HepG2 (cell line): ENCODE measurements around the gene TNNI3K. TPM values are rescaled to one million over a fixed set of nuclear protein-coding genes. Genes with fewer than 3 reads are reported as not detected.

Source experiments
- ATAC-seq: fragments of 200-7000 bp; cut with Tn5 transposase; 3 replicates; pipeline ENCODE4 v1.9.1; 2020; ENCODE audit warnings: mild to moderate bottlenecking, moderate library complexity
- BruUV-seq: library from RNA; stranded (reverse); fragments of 400-500 nt; replicated peaks from 2 replicates; lab custom pipeline; 2021; lab: Mats Ljungman, UMichigan
- CTCF ChIA-PET: fragments of 300-600 bp; formaldehyde crosslinking; extraction: SDS; loops from one replicate; lab custom pipeline; 2021; ENCODE audit warnings: low total read pairs, inconsistent platforms, low intra/inter-chr PET ratio; lab: Yijun Ruan, JAX
- POLR2A ChIA-PET: fragments of 350-600 bp; sonication (Branson Sonifier 250); formaldehyde crosslinking; loops from one replicate; lab custom pipeline; 2020; ENCODE audit warnings: antibody characterized with exemption, inconsistent platforms; lab: Yijun Ruan, JAX
- DNase-seq: peaks from one replicate; pipeline ENCODE4 v3.0.0-alpha.2; 2015; ENCODE audit warnings: low spot score
- FAIRE-seq: peaks from 3 replicates; lab custom pipeline; 2011; peaks lifted over from hg19 to GRCh38; lab: Jason Lieb, UNC
- H2AFZ ChIP-seq: one replicate; pipeline ENCODE4 v1.6.1; 2011; ENCODE audit warnings: low read length, inconsistent platforms
- H3K27ac ChIP-seq: fragments of 300-600 bp; 3 replicates; pipeline ENCODE4 v1.8.0; 2011; ENCODE audit warnings: mixed run types, mild to moderate bottlenecking, mixed read lengths, low read length, inconsistent platforms; ENCODE audit not compliant: insufficient read depth; ENCODE audit errors: extremely low read length
- H3K27me3 ChIP-seq, 2 experiments: fragments of 200-600 bp in 1 of 2; 2 replicates in 1 of 2; 3 replicates in 1 of 2; pipeline versions ENCODE4 v1.6.0 to v1.8.0; 2011; ENCODE audit warnings: low read length in 2 of 2, mild to moderate bottlenecking in 2 of 2, moderate library complexity in 2 of 2, inconsistent platforms in 1 of 2; ENCODE audit not compliant: insufficient read depth in 2 of 2, control insufficient read depth in 1 of 2
- H3K36me3 ChIP-seq, 2 experiments: fragments of 200-600 bp in 1 of 2; replicated peaks in 1 of 2; 2 replicates in 1 of 2; 3 replicates in 1 of 2; pipeline versions ENCODE4 v1.5.1 to v1.8.0; 2011; ENCODE audit warnings: low read length in 2 of 2, inconsistent platforms in 1 of 2; ENCODE audit not compliant: insufficient read depth in 2 of 2, control insufficient read depth in 1 of 2
- H3K4me1 ChIP-seq: 2 replicates; pipeline ENCODE4 v1.5.1; 2012; ENCODE audit warnings: low read length, inconsistent platforms; ENCODE audit not compliant: insufficient read depth
- H3K4me2 ChIP-seq: 2 replicates; pipeline ENCODE4 v1.6.0; 2011; ENCODE audit warnings: low read depth, low read length, inconsistent platforms
- H3K4me3 ChIP-seq, 3 experiments: fragments of 200-600 bp in 1 of 3; sonication (generic), shearing (Covaris generic) in 1 of 3; replicated peaks in 1 of 3; 2 replicates each; pipeline ENCODE4 v1.5.1; 2011 to 2016; ENCODE audit warnings: low read length in 3 of 3, inconsistent platforms in 2 of 3, low read depth in 2 of 3, mild to moderate bottlenecking in 2 of 3, control low read depth in 1 of 3, mixed read lengths in 1 of 3; ENCODE audit not compliant: insufficient read depth in 1 of 3
- H3K79me2 ChIP-seq: one replicate; pipeline ENCODE4 v1.6.1; 2011; ENCODE audit warnings: low read length, inconsistent platforms; ENCODE audit not compliant: insufficient read depth
- H3K9ac ChIP-seq: 2 replicates; pipeline ENCODE4 v1.6.0; 2011; ENCODE audit warnings: mild to moderate bottlenecking, low read depth, low read length, inconsistent platforms; ENCODE audit not compliant: insufficient read depth
- H3K9me3 ChIP-seq: 2 replicates; pipeline ENCODE4 v1.5.1; 2012; ENCODE audit warnings: mild to moderate bottlenecking, low read length
- H4K20me1 ChIP-seq: 2 replicates; pipeline ENCODE4 v1.6.0; 2011; ENCODE audit warnings: inconsistent platforms, mild to moderate bottlenecking, low read length, moderate library complexity; ENCODE audit not compliant: insufficient read depth
- CHD4 ChIP-seq: fragments of 200-600 bp; sonication (generic); IDR thresholded peaks from 2 replicates; pipeline ENCODE4 v1.7.0; 2017; ENCODE audit warnings: mild to moderate bottlenecking, low read length, borderline replicate concordance
- DPF2 ChIP-seq: sonication (generic); formaldehyde crosslinking; IDR thresholded peaks from 2 replicates; pipeline ENCODE4 v1.4.0; 2020; ENCODE audit warnings: mild to moderate bottlenecking, low read depth, missing genetic modification reagents, borderline replicate concordance
- ISL2 ChIP-seq: sonication (generic); formaldehyde crosslinking; IDR thresholded peaks from 2 replicates; pipeline ENCODE4 v1.5.0; 2020; ENCODE audit warnings: missing genetic modification reagents
- NFKB2 ChIP-seq: sonication (generic); formaldehyde crosslinking; IDR thresholded peaks from 2 replicates; pipeline ENCODE4 v1.4.0; 2020; ENCODE audit warnings: missing genetic modification reagents, borderline replicate concordance
- RBAK ChIP-seq: sonication (generic); formaldehyde crosslinking; IDR thresholded peaks from 2 replicates; pipeline ENCODE4 v1.5.1; 2020; ENCODE audit warnings: mild to moderate bottlenecking, missing genetic modification reagents
- REXO4 ChIP-seq: sonication (generic); formaldehyde crosslinking; IDR thresholded peaks from 2 replicates; pipeline ENCODE4 v1.8.0; 2022; ENCODE audit warnings: missing genetic modification reagents, mild to moderate bottlenecking, borderline replicate concordance
- SP1 ChIP-seq, 2 experiments: fragments of 450-650 bp in 1 of 2; sonication (generic) in 1 of 2; formaldehyde crosslinking in 1 of 2; IDR thresholded peaks; 2 replicates each; pipeline versions ENCODE4 v1.4.0 to v1.6.1; 2016 to 2020; ENCODE audit warnings: missing genetic modification reagents in 1 of 2
- SP4 ChIP-seq: sonication (generic); formaldehyde crosslinking; IDR thresholded peaks from 2 replicates; pipeline ENCODE4 v1.8.1; 2023; ENCODE audit warnings: mild to moderate bottlenecking, missing genetic modification reagents
- TBX2 ChIP-seq: sonication (generic); formaldehyde crosslinking; IDR thresholded peaks from 2 replicates; pipeline ENCODE4 v1.5.0; 2020; ENCODE audit warnings: missing genetic modification reagents, mild to moderate bottlenecking, borderline replicate concordance
- ZNF615 ChIP-seq: sonication (generic); formaldehyde crosslinking; IDR thresholded peaks from 2 replicates; pipeline ENCODE4 v1.5.0; 2020; ENCODE audit warnings: mild to moderate bottlenecking, missing genetic modification reagents, borderline replicate concordance
- ZNF724P ChIP-seq: sonication (generic); formaldehyde crosslinking; IDR thresholded peaks from 2 replicates; pipeline ENCODE4 v1.8.0; 2022; ENCODE audit warnings: missing genetic modification reagents, borderline replicate concordance
- WGBS: methylation state at CpG from one replicate; pipeline ENCODE4 v1.1.6; 2017; ENCODE audit warnings: low lambda C conversion rate; 5-methylcytosine and 5-hydroxymethylcytosine counted together
- in situ Hi-C: cut with HindIII; loops from 2 replicates; pipeline ENCODE4 v1.10.0; 2017; ENCODE audit warnings: low pct_unique_long_range_greater_than_20kb; ENCODE audit not compliant: extremely low pct_ligation_motif_present
- intact Hi-C: fragments of 100-400 bp; cut with micrococcal nuclease; formaldehyde crosslinking; loops from one replicate; pipeline ENCODE4 v1.10.0; 2022; ENCODE audit not compliant: unreplicated experiment
- polyA plus RNA-seq, 8 experiments: library from polyadenylated mRNA; depleted of rRNA in 3 of 8; stranded (reverse) in 7 of 8; unstranded in 1 of 8; fragments of >200 nt; fragmentation: Illumina TruSeq in 4 of 8; extraction: Trizol in 4 of 8; gene quantifications; 2 replicates each; pipeline versions ENCODE4 v1.2.1 to v1.2.3, GENCODE V29; 2011 to 2016; ENCODE audit warnings: low read depth in 4 of 8, missing spikeins in 1 of 8, mixed read lengths in 1 of 8; ENCODE audit not compliant: insufficient read depth in 1 of 8
- total RNA-seq, 5 experiments: library from RNA; depleted of rRNA; stranded (reverse); fragments of >200 nt; fragmentation: Illumina TruSeq; extraction: Trizol; gene quantifications; 2 replicates each; pipeline ENCODE4 v1.2.3, GENCODE V29; 2016; ENCODE audit warnings: low read depth in 1 of 5
- TF ChIP-seq, protein P1 (sequence below): sonication (generic); formaldehyde crosslinking; conservative IDR thresholded peaks from 2 replicates; pipeline ENCODE4 v1.8.0; 2022; ENCODE audit warnings: mild to moderate bottlenecking, moderate library complexity, missing genetic modification reagents
- TF ChIP-seq, protein P2 (sequence below): sonication (generic); formaldehyde crosslinking; IDR thresholded peaks from 2 replicates; pipeline ENCODE4 v1.4.0; 2020; ENCODE audit warnings: mild to moderate bottlenecking, missing genetic modification reagents
- TF ChIP-seq, protein P3 (sequence below): sonication (generic); formaldehyde crosslinking; IDR thresholded peaks from 2 replicates; pipeline ENCODE4 v1.8.0; 2022; ENCODE audit warnings: mild to moderate bottlenecking, missing genetic modification reagents

The TNNI3K gene
- total and polyA plus RNA-seq, 2 of the 13 experiments (the other 11 are each of a cell fraction or from before 2014, with no cell fraction given) = 1.1 TPM; not detected in 1

DNA sequence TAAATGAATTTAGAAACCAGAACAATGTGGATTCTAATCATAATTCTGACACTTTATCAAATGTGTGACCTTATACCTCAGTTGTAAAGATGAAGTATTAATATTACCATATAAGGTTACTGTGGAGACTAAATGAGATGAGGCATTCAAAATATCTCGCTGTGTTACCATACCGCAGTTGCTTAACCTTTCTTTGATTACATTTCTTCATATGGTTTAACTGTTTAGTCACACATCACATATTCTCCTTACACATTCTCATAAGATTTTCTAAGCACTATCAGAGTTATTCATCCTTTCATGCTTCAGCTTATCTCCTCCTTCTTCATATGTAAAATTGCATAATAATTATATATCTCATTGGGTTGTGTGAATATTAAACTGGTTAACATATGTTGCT lies 188.3 kb downstream of the TNNI3K start:
- Histone ChIP-seq H3K9me3 (no peaks in the 10 kb centered on the region), H2AFZ (no peak overlapping the region), H3K4me3 (no peak overlapping the region), H3K27me3 (no peaks in the 10 kb centered on the region), H3K9ac (no peak overlapping the region), H4K20me1 (no peaks in the 10 kb centered on the region), H3K4me1 (no peaks in the 10 kb centered on the region), H3K4me2 (no peak overlapping the region), H3K36me3 (no peaks in the 10 kb centered on the region), H3K79me2 (no peaks in the 10 kb centered on the region), H3K27ac (no peak overlapping the region)
- no peak for FAIRE-seq
- BruUV-seq = no TSS peak
- ChIA-PET CTCF (no interaction called here), POLR2A (no interaction called here)
- no peak for ATAC-seq
- intact Hi-C loops = no loop called here
- TF ChIP-seq ZNF615 (no peak), RBAK (CRISPR knock-in tag) (no peak), NFKB2 (CRISPR knock-in tag) (no peak), ISL2 (CRISPR knock-in tag) (no peak), DPF2 (CRISPR knock-in tag) (no peak), REXO4 (CRISPR knock-in tag) (no peak), CHD4 (no peak), ZNF724P (CRISPR knock-in tag) (no peak), SP1 (IDR thresholded peaks at IDR 0.05) (no peak), SP1 (CRISPR knock-in tag; IDR thresholded peaks at IDR 0.05) (no peak), TBX2 (CRISPR knock-in tag) (no peak), SP4 (no peak)
- TF ChIP-seq, protein P1, sequence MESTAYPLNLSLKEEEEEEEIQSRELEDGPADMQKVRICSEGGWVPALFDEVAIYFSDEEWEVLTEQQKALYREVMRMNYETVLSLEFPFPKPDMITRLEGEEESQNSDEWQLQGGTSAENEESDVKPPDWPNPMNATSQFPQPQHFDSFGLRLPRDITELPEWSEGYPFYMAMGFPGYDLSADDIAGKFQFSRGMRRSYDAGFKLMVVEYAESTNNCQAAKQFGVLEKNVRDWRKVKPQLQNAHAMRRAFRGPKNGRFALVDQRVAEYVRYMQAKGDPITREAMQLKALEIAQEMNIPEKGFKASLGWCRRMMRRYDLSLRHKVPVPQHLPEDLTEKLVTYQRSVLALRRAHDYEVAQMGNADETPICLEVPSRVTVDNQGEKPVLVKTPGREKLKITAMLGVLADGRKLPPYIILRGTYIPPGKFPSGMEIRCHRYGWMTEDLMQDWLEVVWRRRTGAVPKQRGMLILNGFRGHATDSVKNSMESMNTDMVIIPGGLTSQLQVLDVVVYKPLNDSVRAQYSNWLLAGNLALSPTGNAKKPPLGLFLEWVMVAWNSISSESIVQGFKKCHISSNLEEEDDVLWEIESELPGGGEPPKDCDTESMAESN = no peak
- TF ChIP-seq, protein P2, sequence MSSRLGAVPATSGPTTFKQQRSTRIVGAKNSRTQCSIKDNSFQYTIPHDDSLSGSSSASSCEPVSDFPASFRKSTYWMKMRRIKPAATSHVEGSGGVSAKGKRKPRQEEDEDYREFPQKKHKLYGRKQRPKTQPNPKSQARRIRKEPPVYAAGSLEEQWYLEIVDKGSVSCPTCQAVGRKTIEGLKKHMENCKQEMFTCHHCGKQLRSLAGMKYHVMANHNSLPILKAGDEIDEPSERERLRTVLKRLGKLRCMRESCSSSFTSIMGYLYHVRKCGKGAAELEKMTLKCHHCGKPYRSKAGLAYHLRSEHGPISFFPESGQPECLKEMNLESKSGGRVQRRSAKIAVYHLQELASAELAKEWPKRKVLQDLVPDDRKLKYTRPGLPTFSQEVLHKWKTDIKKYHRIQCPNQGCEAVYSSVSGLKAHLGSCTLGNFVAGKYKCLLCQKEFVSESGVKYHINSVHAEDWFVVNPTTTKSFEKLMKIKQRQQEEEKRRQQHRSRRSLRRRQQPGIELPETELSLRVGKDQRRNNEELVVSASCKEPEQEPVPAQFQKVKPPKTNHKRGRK (CRISPR knock-in tag) = no peak
- TF ChIP-seq, protein P3, sequence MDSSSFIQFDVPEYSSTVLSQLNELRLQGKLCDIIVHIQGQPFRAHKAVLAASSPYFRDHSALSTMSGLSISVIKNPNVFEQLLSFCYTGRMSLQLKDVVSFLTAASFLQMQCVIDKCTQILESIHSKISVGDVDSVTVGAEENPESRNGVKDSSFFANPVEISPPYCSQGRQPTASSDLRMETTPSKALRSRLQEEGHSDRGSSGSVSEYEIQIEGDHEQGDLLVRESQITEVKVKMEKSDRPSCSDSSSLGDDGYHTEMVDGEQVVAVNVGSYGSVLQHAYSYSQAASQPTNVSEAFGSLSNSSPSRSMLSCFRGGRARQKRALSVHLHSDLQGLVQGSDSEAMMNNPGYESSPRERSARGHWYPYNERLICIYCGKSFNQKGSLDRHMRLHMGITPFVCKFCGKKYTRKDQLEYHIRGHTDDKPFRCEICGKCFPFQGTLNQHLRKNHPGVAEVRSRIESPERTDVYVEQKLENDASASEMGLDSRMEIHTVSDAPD (CRISPR knock-in tag) = no peak
- in situ Hi-C loops = no loop called here
- no peak for DNase-seq
- 29% methylated on average over 2 of the region's 2 CpGs for WGBS
